NOMO-1 treated with dmso at 0.1 percent for 144 hours (cell line): ENCODE measurements around the gene UTP11.

Source experiments
- DNase-seq: peaks from one replicate; lab custom pipeline; 2025; ENCODE audit not compliant: unreplicated experiment; lab: John Stamatoyannopoulos, UW

UTP11 gene

DNA sequence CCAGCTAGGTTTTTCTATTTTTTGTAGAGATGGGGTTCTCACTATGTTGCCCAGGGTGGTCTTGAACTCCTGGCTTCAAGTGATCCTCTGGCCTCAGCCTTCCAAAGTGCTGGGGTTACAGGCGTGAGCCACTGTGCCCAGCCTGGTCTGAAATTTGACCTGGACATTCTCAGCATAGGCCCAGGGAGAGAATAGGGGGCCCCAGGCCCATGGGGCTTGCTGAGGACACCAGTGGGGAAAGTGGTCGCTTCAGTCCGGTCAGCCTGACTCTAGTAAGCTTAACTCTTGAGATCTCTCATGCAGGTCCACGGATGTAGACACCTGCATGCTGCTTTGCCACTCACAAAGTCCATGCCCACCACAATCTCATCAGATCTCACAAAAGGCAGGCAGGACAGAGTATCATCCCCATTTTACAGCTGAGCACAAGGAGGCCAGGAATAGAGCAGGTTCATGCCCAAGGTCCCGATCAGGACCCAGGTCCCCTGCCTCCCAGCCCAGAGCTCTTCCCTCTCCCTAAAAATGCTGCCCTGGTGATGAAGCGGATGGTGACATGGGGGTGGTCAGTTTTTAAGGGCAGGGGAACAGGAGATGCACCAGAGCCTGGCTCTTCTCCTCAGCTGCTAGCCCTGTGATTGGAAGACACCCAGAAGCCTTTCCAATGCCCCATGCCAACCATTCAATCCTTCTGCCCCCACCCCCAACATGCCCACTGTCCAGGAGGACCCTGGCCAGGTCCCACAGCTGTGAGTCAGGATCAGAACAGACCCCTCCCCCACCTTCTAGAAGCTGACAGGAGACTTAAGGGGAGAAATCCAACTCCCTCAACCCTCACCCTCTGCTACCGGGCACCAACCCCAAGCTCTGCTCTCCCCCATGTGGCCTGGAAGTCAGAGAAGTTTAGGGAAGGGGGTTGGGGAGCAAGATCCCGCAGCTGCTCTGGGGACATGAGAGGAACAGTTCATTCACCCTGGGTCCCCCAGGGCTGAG, 9.0 kb upstream of the UTP11 start:
- no peak for DNase-seq

GRCh38 chr1:38004284-38005108, 8.0 kb upstream of the UTP11 start:
- DNase-seq = peak; percentile 19

DNA sequence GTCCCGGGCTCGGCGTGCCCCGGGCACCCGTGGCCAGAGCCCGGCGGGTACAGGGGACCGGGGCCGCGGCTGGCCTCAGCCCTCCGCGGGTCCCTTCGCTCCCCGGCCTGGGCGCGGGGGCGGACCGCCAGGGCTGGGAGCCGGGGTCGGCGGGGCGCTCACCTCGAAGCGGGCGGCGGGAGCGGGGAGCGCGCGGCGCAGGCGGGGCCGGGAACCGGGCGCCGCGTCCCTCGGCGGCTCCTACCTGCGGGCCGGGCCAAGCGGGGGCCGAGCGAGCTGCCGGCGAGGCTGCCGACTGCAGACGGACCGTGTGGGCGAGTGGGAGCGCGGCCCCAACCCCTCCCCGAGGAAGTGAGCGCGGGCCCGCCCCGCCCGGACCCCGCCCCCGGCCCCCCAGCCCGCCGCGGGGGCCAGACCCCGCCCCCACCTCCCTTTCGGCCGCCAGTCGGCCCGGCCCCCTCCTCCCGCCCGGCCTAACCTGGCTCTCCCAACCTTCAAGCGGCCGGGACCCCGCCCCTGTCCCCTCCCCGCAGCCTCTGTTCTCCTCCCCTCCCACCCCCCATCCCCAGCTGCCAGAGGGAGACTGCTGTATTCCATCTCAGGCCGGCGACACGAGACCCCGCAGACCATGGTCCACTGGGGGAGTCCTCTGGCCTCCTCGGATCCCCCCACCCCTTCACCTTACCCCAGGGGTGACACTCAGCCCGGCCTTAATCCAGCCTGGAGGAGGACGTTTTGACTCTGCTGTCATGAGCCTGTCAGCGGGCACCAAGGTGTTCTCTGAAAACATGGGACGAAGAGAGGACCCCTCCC, 7.1 kb upstream of the UTP11 start, which contains the start of gene FHL3:
FHL3 (minus strand) TSS at position 320 of the 813 bp plus-strand sequence. CDS start 6,102 bp downstream, outside the sequence.
- DNase-seq = peak; percentile 12

DNA sequence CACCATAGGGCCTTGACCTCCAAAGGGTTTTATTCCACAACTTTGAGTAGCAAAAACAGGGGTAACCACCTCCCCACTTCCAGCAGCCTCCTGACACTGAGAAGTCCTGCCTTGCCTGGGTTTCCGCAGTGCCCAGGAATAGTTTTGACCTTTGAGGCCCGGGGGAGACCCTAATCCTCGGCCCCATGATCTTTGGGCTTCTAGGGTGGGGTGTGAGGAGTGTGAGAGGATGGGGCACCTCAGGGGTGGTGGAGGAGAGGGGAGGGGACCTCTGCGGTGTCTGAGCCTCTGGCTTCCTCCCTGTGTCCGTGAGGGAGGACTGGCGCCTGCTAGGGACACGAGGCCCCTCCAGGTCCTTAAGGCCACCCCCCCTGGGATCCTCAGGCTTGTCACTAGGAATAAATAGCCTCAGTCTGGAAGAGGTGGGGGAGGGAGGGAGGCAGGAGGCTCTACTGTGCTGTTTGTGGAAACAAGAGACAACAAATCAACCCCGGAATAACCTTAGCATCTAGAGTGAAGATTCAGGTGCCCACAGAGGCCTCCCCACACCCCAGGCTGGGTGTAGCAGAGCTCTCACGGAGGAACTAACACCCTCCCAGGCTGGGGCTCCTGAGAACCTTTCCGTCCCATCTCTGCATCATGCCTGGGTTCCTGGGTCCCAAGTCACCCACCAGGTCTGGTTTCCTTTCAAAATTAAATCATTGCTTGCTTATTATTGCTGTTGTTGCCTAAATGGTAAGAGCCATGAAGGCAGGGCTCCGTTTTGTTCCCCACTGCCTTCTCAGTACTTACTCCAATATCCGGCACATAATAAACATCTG, 6.3 kb upstream of the UTP11 start:
- no peak for DNase-seq

- DNase-seq = peak; percentile 64
These were observed 3.3 kb upstream of the UTP11 start for GRCh38 chr1:38009088-38009840.

DNA sequence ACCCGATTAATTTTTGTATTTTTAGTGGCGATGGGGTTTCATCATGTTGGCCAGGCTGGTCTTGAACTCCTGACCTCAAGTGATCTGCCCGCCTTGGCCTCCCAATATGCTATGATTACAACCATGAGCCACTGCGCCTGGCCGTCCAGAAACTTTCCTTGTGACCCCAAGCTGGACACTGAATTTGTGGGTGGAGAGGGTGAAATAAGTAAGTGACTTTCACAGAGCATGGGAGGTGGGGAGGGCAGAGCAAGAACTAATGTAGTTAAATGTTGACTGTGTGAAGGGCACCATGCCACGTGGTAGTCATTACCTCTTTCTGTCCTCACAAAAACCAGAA, 2.7 kb upstream of the UTP11 start:
- DNase-seq = no peak

DNA sequence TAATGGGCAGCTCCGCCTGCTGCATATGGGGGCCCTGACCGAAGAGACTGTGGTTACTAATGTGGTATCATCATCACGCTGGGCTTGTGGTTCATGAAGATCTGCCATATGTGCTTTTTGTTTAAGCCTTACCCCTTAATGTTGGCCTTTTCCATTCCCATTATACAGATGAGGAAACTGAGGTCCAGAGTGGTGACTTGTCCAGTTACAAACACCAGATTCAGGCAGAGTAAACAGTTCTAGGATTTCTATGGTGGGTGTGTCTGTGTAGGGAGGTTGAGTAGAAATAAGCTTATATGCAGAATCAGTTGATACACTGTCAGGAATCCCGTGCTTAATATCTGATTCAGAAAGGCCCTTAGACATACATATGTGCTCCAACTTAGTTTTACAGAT, 691 bp downstream of the UTP11 start:
- no peak for DNase-seq

DNA sequence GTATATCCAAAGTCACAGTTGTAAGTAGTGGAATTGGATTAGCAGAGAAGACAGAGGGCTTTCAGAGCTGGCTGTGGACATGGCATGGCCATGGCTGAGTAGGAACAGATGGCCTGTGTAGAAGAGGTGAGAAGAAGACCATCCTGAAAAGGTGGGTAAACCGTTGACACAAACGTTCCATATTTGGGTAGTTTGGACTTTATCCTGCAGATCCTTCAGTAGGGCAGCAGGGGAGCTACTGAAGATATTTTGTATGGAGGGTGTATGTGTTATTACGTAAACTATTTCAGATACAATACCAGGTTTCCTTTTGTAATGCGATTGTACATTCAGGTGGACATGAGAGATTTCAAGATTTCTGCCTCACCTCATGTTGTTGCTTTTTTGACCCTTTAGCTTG, 1.6 kb downstream of the UTP11 start:
- no peak for DNase-seq

GRCh38 chr1:38014724-38015424, 2.3 kb downstream of the UTP11 start:
- no peak for DNase-seq

DNA sequence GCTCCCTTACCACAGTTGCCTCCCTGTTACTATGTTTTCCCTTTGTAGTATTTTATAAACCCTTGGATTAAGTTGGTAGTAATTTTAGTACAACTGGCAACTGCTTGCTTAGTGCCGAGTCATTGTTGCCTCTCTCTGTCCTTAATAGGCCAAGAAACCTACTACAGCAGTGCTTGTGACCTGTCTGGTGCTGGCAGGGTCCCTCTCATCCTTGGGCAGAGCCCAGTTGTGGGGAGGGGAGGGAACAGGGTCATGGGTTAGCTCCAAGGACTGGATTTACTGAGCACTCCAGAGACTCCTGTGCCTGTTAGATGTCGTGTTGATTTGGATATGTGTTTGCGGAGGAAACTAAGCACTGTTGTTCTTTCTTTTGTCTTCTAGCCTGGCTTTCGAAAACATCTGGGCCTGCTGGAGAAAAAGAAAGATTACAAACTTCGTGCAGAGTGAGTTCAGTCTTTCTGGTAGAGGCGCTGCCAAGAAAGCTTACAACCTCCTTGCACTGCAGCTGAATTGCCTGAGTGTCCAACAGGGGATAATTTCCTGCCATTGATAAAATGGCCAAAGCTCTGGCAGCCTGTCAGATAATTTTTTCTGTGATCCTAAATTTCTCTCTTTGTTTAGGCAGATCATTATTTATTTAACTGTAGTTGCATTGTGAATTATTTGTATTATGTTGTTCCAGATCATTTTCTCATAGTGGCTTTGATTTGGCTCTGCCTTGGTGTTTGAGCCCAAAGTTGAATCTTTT, 3.6 kb downstream of the UTP11 start:
- DNase-seq = no peak

DNA sequence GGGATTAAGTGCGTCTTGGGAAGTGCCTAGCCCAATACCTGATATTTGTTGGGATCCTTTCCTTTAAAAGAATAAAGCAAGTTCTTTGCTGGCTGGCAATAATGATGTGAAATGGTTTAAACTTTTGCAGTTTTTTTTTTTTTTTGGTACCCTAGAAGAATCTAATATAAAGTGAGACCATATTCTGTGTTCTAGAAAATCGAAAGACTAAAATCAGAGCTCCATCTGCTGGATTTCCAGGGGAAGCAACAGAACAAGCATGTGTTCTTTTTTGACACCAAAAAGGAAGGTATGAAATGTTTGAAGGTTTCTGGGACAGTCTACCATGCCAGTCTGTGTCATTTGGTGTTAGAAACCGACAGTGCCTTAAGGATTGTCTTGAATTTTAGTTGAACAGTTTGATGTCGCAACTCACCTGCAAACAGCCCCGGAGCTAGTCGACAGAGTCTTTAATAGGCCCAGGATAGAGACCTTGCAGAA, 6.4 kb downstream of the UTP11 start:
- DNase-seq = peak; percentile 17

GRCh38 chr1:38020396-38020795, 7.9 kb downstream of the UTP11 start:
- DNase-seq = no peak

DNA sequence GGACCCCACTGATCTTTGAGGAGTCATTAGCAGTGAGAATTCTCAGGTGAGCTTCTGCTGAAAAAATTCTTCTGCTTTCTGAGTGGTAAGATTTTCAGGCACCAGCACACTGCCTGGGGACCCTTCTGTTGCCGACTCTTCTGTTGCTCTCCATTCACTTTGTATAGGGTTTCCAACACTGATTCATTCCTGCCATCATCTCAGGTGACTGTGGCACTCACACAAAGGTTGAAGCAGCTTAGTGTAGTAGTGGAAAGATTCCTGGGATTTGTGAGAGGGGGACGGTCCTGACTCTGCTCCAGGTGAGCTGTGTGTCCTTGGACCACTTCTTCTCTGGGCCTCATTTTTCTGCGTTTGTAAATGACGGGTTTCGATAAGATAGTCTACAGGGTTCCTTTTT, 9.4 kb downstream of the UTP11 start:
- no peak for DNase-seq

DNA sequence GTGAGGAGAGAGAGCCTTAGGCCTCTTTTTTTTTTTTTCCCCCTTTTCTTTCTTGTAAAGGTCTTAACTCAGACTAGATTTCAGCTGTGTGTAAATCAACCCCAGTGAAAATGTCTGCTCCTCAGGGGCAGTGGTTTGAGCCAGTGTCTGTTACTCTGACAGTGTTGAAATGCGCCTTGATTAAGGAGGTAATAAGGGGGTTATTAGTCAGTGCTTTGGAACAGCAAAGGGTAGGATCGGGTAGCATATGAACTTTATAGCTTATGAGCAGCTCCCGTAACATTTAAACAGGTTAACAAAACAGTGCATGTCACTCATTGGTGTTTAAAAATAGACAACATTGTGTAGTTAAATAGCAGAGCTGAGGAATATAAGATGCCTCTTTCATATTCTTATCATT, 10.3 kb downstream of the UTP11 start:
- DNase-seq = no peak

GRCh38 chr1:38025233-38025632, 12.7 kb downstream of the UTP11 start:
- DNase-seq = no peak

DNA sequence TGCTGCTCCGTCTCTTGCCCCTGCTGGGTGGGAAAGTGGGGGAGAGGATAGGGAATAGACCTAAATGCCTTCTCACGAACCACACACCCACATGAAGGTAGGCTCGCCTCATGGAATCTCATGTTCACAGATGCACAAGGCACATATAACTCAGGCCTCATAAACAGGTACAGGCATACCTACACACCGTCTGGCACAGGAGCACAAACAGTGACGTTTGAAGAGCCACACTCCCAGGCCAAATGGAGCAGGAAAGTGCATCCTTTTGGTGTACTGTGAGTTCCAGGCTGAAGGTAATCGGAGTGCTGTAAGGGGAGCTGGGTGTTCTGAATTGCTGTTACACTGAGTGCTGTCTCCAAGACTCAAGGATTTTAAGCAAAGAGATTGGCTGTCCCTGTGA, 13.1 kb downstream of the UTP11 start:
- DNase-seq = no peak

GRCh38 chr1:38026592-38027200, 14.2 kb downstream of the UTP11 start:
- DNase-seq = no peak
